Lower leg skin (tissue), 4 donors: ENCODE data around the gene LRP1B. TPM values are rescaled to one million over a fixed set of nuclear protein-coding genes. Genes with fewer than 3 reads are reported as not detected.

Experiments
- DNase-seq, 2 donors: peaks; one replicate each; pipeline ENCODE4 v3.0.0-alpha.2; 2019; ENCODE audit warnings: low spot score in 2 of 2
- H3K4me3 ChIP-seq: fragments of 200-600 bp; sonication (generic); 2 replicates; pipeline ENCODE4 v1.5.1; 2017; ENCODE audit warnings: mild to moderate bottlenecking, low read depth; ENCODE audit not compliant: poor library complexity, severe bottlenecking
- CTCF ChIP-seq, 3 donors: fragments of 450-650 bp; IDR thresholded peaks; one replicate each; pipeline ENCODE4 v1.5.1; 2016; ENCODE audit warnings: antibody characterized with exemption in 3 of 3, mild to moderate bottlenecking in 3 of 3, moderate library complexity in 2 of 3
- POLR2A ChIP-seq, 2 donors: fragments of 450-650 bp; IDR thresholded peaks; one replicate each; pipeline ENCODE4 v1.6.1; 2016 to 2017; ENCODE audit warnings: antibody characterized with exemption in 2 of 2, mild to moderate bottlenecking in 1 of 2, moderate library complexity in 1 of 2
- WGBS, 2 donors: methylation state at CpG; one replicate each; pipeline ENCODE4 v1.1.5; 2018; 5-methylcytosine and 5-hydroxymethylcytosine counted together
- intact Hi-C: fragments of 100-400 bp; cut with DNase I; formaldehyde crosslinking; loops from one replicate; pipeline ENCODE4 v1.15.0; 2023; ENCODE audit warnings: low total_unique reads
- total RNA-seq, 4 donors: library from RNA; depleted of rRNA; stranded (reverse); fragments of >200 nt; gene quantifications; one replicate each; pipeline ENCODE4 v1.1.0, GENCODE V29; 2016

LRP1B gene
- total RNA-seq, 4 donors from 2014 or later, result 0.80 to 1.6 (median 1.0) TPM

- intact Hi-C loops, result no loop called here
- TF ChIP-seq CTCF (IDR thresholded peaks at IDR 0.05), result no peak
- no peak for TF ChIP-seq POLR2A (IDR thresholded peaks at IDR 0.05)
Observed at GRCh38 chr2:140269000-140269399, 1861.8 kb downstream of the LRP1B start.

GRCh38 chr2:140262908-140263307 is 1867.9 kb downstream of the LRP1B start:
- 89 to 95% methylated on average over 6 of the region's 6 CpGs for WGBS, 2 donors
- H3K4me3 ChIP-seq, result no peak overlapping the region
- intact Hi-C loops, result no loop called here
- TF ChIP-seq POLR2A (IDR thresholded peaks at IDR 0.05) (no peak), CTCF (IDR thresholded peaks at IDR 0.05) (no peak)
- DNase-seq, result no peak

More at GRCh38 chr2:140269000-140269399, 1861.8 kb downstream of the LRP1B start:
- WGBS, 2 donors, result 86 to 90% methylated on average over 7 of the region's 7 CpGs
- H3K4me3 ChIP-seq, result no peak overlapping the region
- DNase-seq, result no peak

DNA sequence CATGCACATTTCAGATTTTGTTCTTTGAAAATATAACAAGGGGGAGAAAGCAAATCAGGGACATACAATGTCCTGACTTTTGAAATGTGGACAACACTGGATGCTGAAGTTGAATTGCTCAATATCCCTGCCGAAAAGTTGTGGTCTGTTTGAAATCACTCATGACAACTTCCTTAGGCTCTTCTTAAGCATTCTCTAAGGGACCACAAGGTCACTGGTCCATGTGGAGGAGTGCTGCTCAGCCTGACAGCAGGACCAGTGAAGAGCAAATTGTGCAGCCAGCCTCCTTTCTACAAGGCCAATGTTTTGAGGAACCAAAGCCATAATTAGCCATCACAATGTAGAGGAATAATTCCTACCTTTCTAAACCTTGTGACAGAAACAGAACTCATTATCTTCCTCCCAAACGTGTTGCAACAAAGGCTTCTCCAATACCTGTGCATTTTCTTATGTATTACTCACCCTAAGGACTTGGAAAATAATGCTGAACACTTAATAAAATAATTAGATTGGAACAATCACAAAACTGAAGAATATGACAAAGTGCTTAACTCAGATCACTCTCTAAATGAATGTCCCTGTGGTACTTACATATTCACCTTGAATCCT is 1873.0 kb downstream of the LRP1B start:
- TF ChIP-seq CTCF (IDR thresholded peaks at IDR 0.05), result no peak
- no peak for TF ChIP-seq POLR2A (IDR thresholded peaks at IDR 0.05)
- intact Hi-C loops, result no loop called here
- H3K4me3 ChIP-seq, result no peak overlapping the region
- DNase-seq, result no peak
- WGBS, 2 donors, result 47 to 59% methylated on average over 2 of the region's 2 CpGs

DNA sequence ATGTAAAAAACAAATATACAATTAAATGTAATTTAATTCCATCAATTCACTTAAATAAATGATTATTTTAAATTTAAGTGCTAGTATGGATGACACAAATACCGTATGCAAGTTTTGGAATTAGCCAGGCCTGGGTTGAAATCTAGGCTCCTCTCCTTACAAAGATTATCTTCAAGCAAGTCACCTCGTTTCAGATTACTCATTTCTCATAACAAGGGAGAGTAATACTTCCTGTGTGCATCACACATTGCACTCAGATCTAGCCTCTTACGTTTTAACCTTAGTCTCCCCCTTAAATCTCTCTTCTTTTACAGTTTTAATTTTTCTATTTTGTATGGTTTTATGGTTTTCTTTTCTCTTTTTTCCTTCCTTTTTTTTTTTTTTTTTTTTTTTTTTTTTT is 1874.7 kb downstream of the LRP1B start:
- TF ChIP-seq POLR2A (IDR thresholded peaks at IDR 0.05) (no peak), CTCF (IDR thresholded peaks at IDR 0.05) (no peak)
- no peak overlapping the region for H3K4me3 ChIP-seq
- DNase-seq, result no peak
- WGBS, 2 donors, result 50 to 84% methylated on average over 3 of the region's 3 CpGs
- intact Hi-C loops, result no loop called here

DNA sequence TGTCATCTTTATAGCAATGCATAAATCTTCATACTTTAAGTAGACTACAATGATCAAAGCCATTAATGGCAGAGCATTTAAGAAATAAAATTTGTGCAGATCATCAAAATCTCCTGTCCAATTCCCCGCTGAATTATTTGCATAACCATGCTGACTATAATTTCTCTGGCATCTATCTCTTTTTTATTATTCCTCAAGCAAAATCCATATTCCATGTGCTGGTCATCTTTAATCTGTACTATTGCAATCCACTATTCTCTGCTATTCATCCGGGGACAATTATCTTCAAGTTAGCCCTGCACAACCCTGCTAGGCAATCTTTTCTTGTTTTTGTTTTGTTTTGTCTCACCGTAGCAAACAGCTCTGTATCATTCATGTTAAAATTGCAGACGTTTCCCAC is 1881.0 kb downstream of the LRP1B start:
- no peak for TF ChIP-seq POLR2A (IDR thresholded peaks at IDR 0.05)
- TF ChIP-seq CTCF (IDR thresholded peaks at IDR 0.05), result no peak
- H3K4me3 ChIP-seq, result no peak overlapping the region
- 39 to 40% methylated on average over 4 of the region's 4 CpGs for WGBS, 2 donors
- no peak for DNase-seq
- intact Hi-C loops, result no loop called here

- intact Hi-C loops, result no loop called here
- TF ChIP-seq POLR2A (IDR thresholded peaks at IDR 0.05), result no peak
- no peak for TF ChIP-seq CTCF (IDR thresholded peaks at IDR 0.05)
- H3K4me3 ChIP-seq, result no peak overlapping the region
- DNase-seq, result no peak
- 20 to 25% methylated on average over 2 of the region's 2 CpGs for WGBS, 2 donors
Observed at GRCh38 chr2:140248623-140249022, 1882.2 kb downstream of the LRP1B start.
